ENCODE results near the gene ROR2. TPM values are rescaled to one million over a fixed set of nuclear protein-coding genes. Genes with fewer than 3 reads are reported as not detected.
A peak's percentile ranks its signal among the peaks of the same experiment; 100 is the strongest.

ROR2 gene
- total RNA-seq, 1 donor from 2014 or later, result not detected

- H3K9me3 Mint-ChIP-seq, result peaks cover 7% of the 10 kb centered on the region
- H3K4me1 Mint-ChIP-seq (ENCODE audit: low read depth), result no peaks in the 10 kb centered on the region
- peaks cover 12% of the 10 kb centered on the region for H3K27me3 Mint-ChIP-seq (ENCODE audit: low read depth)
- no peak for DNase-seq (ENCODE audit: low spot score)
- no peak overlapping the region for H3K27ac Mint-ChIP-seq
- H3K4me3 Mint-ChIP-seq (ENCODE audit: low read depth), result no peak overlapping the region
- intact Hi-C loops (cut with micrococcal nuclease), result no loop called here
- no peaks in the 10 kb centered on the region for H3K36me3 Mint-ChIP-seq (ENCODE audit: low read depth)
Observed at GRCh38 chr9:91760906-91761305, 189.1 kb downstream of the ROR2 start.

GRCh38 chr9:91758491-91758981 is 191.5 kb downstream of the ROR2 start:
- Mint-ChIP-seq H3K9me3 (no peaks in the 10 kb centered on the region), H3K36me3 (ENCODE audit: low read depth) (no peaks in the 10 kb centered on the region), H3K4me3 (ENCODE audit: low read depth) (no peak overlapping the region), H3K27ac (no peak overlapping the region), H3K27me3 (ENCODE audit: low read depth) (peaks cover 4% of the 10 kb centered on the region), H3K4me1 (ENCODE audit: low read depth) (no peaks in the 10 kb centered on the region)
- intact Hi-C loops (cut with micrococcal nuclease), result no loop called here
- peak; percentile 23 for DNase-seq (ENCODE audit: low spot score)

- H3K4me3 Mint-ChIP-seq (ENCODE audit: low read depth), result no peak overlapping the region
- H3K4me1 Mint-ChIP-seq (ENCODE audit: low read depth), result no peaks in the 10 kb centered on the region
- DNase-seq (ENCODE audit: low spot score), result no peak
- no peak overlapping the region for H3K27ac Mint-ChIP-seq
- H3K36me3 Mint-ChIP-seq (ENCODE audit: low read depth), result no peaks in the 10 kb centered on the region
- intact Hi-C loops (cut with micrococcal nuclease), result no loop called here
- no peaks in the 10 kb centered on the region for H3K9me3 Mint-ChIP-seq
- peaks cover 6% of the 10 kb centered on the region for H3K27me3 Mint-ChIP-seq (ENCODE audit: low read depth)
Observed at GRCh38 chr9:91757782-91758181, 192.2 kb downstream of the ROR2 start.

DNA sequence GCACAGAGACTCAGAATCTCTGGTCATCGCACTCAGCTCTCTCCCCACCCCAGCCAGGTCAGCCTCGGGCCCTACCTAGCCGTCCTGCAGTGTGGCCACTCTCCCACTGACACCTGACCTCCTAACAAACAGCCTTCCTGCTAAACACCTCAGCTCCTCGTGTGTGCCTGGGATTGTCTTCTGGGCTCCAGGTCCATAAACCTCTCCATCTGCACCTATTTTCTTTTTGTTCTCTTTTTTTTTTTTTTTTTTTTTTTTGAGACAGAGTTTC is 193.6 kb downstream of the ROR2 start:
- Mint-ChIP-seq H3K27ac (no peak overlapping the region), H3K4me1 (ENCODE audit: low read depth) (no peaks in the 10 kb centered on the region), H3K27me3 (ENCODE audit: low read depth) (peaks cover 15% of the 10 kb centered on the region), H3K4me3 (ENCODE audit: low read depth) (no peak overlapping the region), H3K36me3 (ENCODE audit: low read depth) (no peaks in the 10 kb centered on the region), H3K9me3 (no peaks in the 10 kb centered on the region)
- intact Hi-C loops (cut with micrococcal nuclease), result no loop called here
- DNase-seq (ENCODE audit: low spot score), result no peak

- H3K4me3 Mint-ChIP-seq (ENCODE audit: low read depth), result no peak overlapping the region
- peaks cover 18% of the 10 kb centered on the region for H3K27me3 Mint-ChIP-seq (ENCODE audit: low read depth)
- no peaks in the 10 kb centered on the region for H3K9me3 Mint-ChIP-seq
- H3K36me3 Mint-ChIP-seq (ENCODE audit: low read depth), result no peaks in the 10 kb centered on the region
- no peak for DNase-seq (ENCODE audit: low spot score)
- no peaks in the 10 kb centered on the region for H3K4me1 Mint-ChIP-seq (ENCODE audit: low read depth)
- H3K27ac Mint-ChIP-seq, result no peak overlapping the region
- intact Hi-C loops (cut with micrococcal nuclease), result no loop called here
Observed at GRCh38 chr9:91755761-91756509, 194.1 kb downstream of the ROR2 start.

DNA sequence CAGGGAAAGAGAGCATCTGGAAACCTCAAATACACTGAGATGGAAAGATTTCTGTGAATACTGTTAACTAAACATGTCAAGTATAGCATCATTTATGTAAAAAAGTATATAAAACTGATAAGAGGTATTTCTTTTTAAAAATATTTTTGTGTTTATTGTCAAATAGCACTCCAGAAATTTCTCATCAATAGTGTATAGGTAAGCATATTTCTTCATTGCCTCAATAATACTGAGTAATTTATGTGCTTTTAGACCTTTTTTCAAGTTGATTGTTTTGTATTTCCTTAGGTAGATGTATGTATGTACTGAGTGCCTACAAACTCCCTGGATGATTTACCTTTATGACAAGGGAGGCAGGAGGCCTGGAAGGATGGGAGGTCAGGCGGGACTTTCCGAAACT is 196.3 kb downstream of the ROR2 start:
- intact Hi-C loops (cut with micrococcal nuclease), result no loop called here
- no peak for DNase-seq (ENCODE audit: low spot score)
- Mint-ChIP-seq H3K27me3 (ENCODE audit: low read depth) (peaks cover 23% of the 10 kb centered on the region), H3K36me3 (ENCODE audit: low read depth) (no peaks in the 10 kb centered on the region), H3K4me3 (ENCODE audit: low read depth) (no peak overlapping the region), H3K4me1 (ENCODE audit: low read depth) (no peaks in the 10 kb centered on the region), H3K27ac (no peak overlapping the region), H3K9me3 (no peaks in the 10 kb centered on the region)

DNA sequence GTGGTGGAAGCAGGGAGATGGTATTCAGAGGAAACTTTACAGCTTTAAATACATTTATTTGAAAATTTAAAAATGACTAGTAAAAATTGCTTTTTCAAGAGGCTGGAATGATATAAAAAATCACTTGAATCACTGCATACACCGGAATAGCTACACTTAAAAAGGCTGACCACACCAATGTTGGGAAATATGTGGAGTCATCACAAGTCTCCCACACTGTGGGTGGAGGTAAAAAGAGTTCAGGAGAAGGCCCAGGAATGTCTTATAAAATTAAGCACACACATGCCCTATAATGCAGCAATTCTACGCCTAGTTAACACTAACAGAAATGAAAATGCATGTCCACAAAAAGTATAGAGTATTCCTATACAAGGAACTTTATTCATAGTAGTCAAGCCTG is 198.1 kb downstream of the ROR2 start:
- intact Hi-C loops (cut with micrococcal nuclease), result no loop called here
- Mint-ChIP-seq H3K36me3 (ENCODE audit: low read depth) (no peaks in the 10 kb centered on the region), H3K9me3 (no peaks in the 10 kb centered on the region), H3K4me1 (ENCODE audit: low read depth) (no peaks in the 10 kb centered on the region), H3K4me3 (ENCODE audit: low read depth) (no peak overlapping the region), H3K27me3 (ENCODE audit: low read depth) (peaks cover 23% of the 10 kb centered on the region), H3K27ac (no peak overlapping the region)
- no peak for DNase-seq (ENCODE audit: low spot score)

DNA sequence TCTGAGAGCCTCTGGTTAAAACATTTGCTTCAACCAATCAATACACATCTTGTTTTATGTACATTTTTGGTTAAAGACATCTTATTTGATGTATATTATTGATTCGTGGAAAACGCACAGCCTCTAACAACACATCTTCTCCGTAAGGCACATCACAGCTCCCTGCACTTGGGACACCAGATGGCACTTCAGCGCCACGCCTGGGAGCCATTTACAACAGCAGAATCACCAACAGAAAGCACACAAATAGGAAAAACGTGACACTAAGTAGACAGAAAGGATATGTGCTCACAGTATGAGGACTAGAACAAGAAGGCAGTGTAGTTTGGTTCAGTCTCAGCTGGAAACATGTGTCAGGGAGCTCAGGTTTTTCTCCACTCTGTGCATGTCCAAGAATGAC is 199.7 kb downstream of the ROR2 start:
- H3K4me3 Mint-ChIP-seq (ENCODE audit: low read depth), result no peak overlapping the region
- intact Hi-C loops (cut with micrococcal nuclease), result no loop called here
- peaks cover 23% of the 10 kb centered on the region for H3K27me3 Mint-ChIP-seq (ENCODE audit: low read depth)
- H3K27ac Mint-ChIP-seq, result no peak overlapping the region
- H3K36me3 Mint-ChIP-seq (ENCODE audit: low read depth), result no peaks in the 10 kb centered on the region
- DNase-seq (ENCODE audit: low spot score), result no peak
- no peaks in the 10 kb centered on the region for H3K9me3 Mint-ChIP-seq
- H3K4me1 Mint-ChIP-seq (ENCODE audit: low read depth), result no peaks in the 10 kb centered on the region

DNA sequence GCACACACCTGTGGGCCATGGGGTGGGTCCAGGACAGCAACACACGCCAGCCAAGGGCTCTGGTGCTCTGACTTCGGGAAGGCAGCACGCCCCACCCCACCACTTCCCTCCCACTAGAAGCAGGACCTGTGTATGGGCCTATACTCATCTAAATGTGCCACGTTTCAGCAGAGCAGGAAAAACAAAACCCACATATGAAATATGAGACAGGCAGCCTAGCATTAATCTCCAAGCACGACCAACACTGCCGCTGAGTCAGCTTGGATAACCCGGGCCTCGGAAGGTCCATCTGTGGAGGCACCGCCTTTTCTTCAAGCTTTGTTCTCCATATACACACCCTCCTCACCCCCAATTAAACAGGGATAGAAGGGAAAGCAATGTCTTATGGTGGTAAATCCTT is 203.1 kb downstream of the ROR2 start:
- H3K27me3 Mint-ChIP-seq (ENCODE audit: low read depth), result peaks cover 10% of the 10 kb centered on the region
- intact Hi-C loops (cut with micrococcal nuclease), result no loop called here
- no peak overlapping the region for H3K27ac Mint-ChIP-seq
- H3K4me1 Mint-ChIP-seq (ENCODE audit: low read depth), result no peaks in the 10 kb centered on the region
- no peak overlapping the region for H3K4me3 Mint-ChIP-seq (ENCODE audit: low read depth)
- H3K36me3 Mint-ChIP-seq (ENCODE audit: low read depth), result no peaks in the 10 kb centered on the region
- no peaks in the 10 kb centered on the region for H3K9me3 Mint-ChIP-seq
- DNase-seq (ENCODE audit: low spot score), result no peak

DNA sequence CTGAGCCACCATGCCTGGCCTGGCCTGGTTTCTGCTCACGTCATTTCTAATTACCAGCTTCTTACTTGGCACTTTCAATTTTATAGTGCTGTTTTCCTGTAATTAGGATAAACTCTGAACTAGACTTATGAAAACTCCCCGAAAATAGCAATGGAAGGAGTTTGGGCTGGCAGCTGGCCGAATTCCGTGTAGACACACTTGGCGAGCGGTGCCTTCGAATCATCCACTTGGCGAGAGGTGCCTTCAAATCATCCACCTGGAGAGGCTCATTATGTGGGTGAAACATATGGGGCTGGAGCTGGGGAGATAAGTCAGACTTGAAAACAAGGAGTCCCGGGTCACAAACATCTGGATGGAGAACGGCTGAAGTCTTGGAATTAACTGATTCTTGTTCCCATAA is 203.7 kb downstream of the ROR2 start:
- H3K36me3 Mint-ChIP-seq (ENCODE audit: low read depth), result no peaks in the 10 kb centered on the region

DNA sequence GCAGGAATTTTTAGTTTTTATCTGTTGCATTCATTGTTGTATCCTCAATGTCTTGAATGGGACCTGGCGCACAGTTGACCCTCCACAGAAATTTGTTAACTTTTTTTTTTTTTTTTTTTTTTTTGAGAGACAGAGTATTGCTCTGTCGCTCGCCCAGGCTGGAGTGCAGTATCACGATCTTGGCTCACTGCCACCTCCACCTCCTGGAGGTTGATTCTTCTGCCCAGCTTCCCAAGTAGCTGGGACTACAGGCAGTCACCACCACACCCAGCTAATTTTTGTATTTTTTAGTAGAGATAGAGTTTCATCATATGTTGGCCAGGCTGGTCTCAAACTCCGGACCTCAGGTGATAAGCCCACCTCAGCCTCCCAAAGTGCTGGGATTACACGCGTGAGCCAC is 205.9 kb downstream of the ROR2 start:
- Mint-ChIP-seq H3K36me3 (ENCODE audit: low read depth) (no peaks in the 10 kb centered on the region), H3K27me3 (ENCODE audit: low read depth) (no peaks in the 10 kb centered on the region), H3K4me1 (ENCODE audit: low read depth) (no peaks in the 10 kb centered on the region), H3K9me3 (no peaks in the 10 kb centered on the region), H3K27ac (no peak overlapping the region), H3K4me3 (ENCODE audit: low read depth) (no peak overlapping the region)
- DNase-seq (ENCODE audit: low spot score), result no peak
- intact Hi-C loops (cut with micrococcal nuclease), result no loop called here

More for the DNA sequence above, 203.7 kb downstream of the ROR2 start:
- H3K27ac Mint-ChIP-seq, result no peak overlapping the region
- no peaks in the 10 kb centered on the region for H3K9me3 Mint-ChIP-seq
- H3K27me3 Mint-ChIP-seq (ENCODE audit: low read depth), result peaks cover 8% of the 10 kb centered on the region
- H3K4me1 Mint-ChIP-seq (ENCODE audit: low read depth), result no peaks in the 10 kb centered on the region
- H3K4me3 Mint-ChIP-seq (ENCODE audit: low read depth), result no peak overlapping the region
- intact Hi-C loops (cut with micrococcal nuclease), result no loop called here
- no peak for DNase-seq (ENCODE audit: low spot score)

GRCh38 chr9:91741522-91741921 is 208.5 kb downstream of the ROR2 start:
- Mint-ChIP-seq H3K36me3 (ENCODE audit: low read depth) (no peaks in the 10 kb centered on the region), H3K27ac (no peak overlapping the region), H3K9me3 (no peaks in the 10 kb centered on the region), H3K4me3 (ENCODE audit: low read depth) (no peak overlapping the region), H3K4me1 (ENCODE audit: low read depth) (no peaks in the 10 kb centered on the region), H3K27me3 (ENCODE audit: low read depth) (peaks cover 5% of the 10 kb centered on the region)
- intact Hi-C loops (cut with micrococcal nuclease), result no loop called here
- DNase-seq (ENCODE audit: low spot score), result no peak

- Mint-ChIP-seq H3K27ac (no peak overlapping the region), H3K36me3 (ENCODE audit: low read depth) (no peaks in the 10 kb centered on the region), H3K4me3 (ENCODE audit: low read depth) (no peak overlapping the region), H3K9me3 (no peaks in the 10 kb centered on the region), H3K27me3 (ENCODE audit: low read depth) (peaks cover 8% of the 10 kb centered on the region), H3K4me1 (ENCODE audit: low read depth) (no peaks in the 10 kb centered on the region)
- no peak for DNase-seq (ENCODE audit: low spot score)
- intact Hi-C loops (cut with micrococcal nuclease), result no loop called here
Observed at GRCh38 chr9:91740701-91741100, 209.3 kb downstream of the ROR2 start.

Measured in activated T-helper 2 cell treated with anti-CD3 and anti-CD28 coated beads, Interferon-gamma antibody, Interleukin-2, Interleukin-4, amounts not matched to agents 10 μg/mL and 5 μg/mL and 100 μg/mL, durations not matched to agents 14 hours and 24 hours and 36 hours (primary cell).